Endothelial cell (in vitro differentiated cells): ENCODE measurements around the gene CNTD1. TPM values are rescaled to one million over a fixed set of nuclear protein-coding genes. Genes with fewer than 3 reads are reported as not detected.

Experiments
- DNase-seq: peaks from one replicate; pipeline ENCODE4 v3.0.0; 2021; ENCODE audit warnings: low spot score
- H3K27ac Mint-ChIP-seq: one replicate; pipeline ENCODE4 v1.8.0; 2021; ENCODE audit warnings: mixed read lengths, inconsistent platforms; ENCODE audit not compliant: unreplicated experiment
- H3K27me3 Mint-ChIP-seq: one replicate; pipeline ENCODE4 v1.8.0; 2021; ENCODE audit warnings: mild to moderate bottlenecking, moderate library complexity, mixed read lengths, inconsistent platforms; ENCODE audit not compliant: unreplicated experiment
- H3K36me3 Mint-ChIP-seq: one replicate; pipeline ENCODE4 v1.8.0; 2021; ENCODE audit warnings: mild to moderate bottlenecking, low read depth, mixed read lengths, inconsistent platforms; ENCODE audit not compliant: unreplicated experiment
- H3K4me1 Mint-ChIP-seq: one replicate; pipeline ENCODE4 v1.8.0; 2021; ENCODE audit warnings: mild to moderate bottlenecking, mixed read lengths, inconsistent platforms; ENCODE audit not compliant: unreplicated experiment
- H3K4me3 Mint-ChIP-seq: one replicate; pipeline ENCODE4 v1.8.0; 2021; ENCODE audit warnings: mild to moderate bottlenecking, mixed read lengths, inconsistent platforms; ENCODE audit not compliant: unreplicated experiment
- H3K9me3 Mint-ChIP-seq: one replicate; pipeline ENCODE4 v1.8.0; 2021; ENCODE audit warnings: mixed read lengths, inconsistent platforms; ENCODE audit not compliant: unreplicated experiment
- total RNA-seq: library from RNA; stranded (reverse); fragmentation: NEBNext Ultra II Directional; extraction: Animal tissue kit (Norgen Biotek cat#: 25700); gene quantifications from one replicate; pipeline ENCODE4 v1.2.1, GENCODE V29; 2021; ENCODE audit not compliant: unreplicated experiment
- TF ChIP-seq, protein P1 (sequence below): fragments of 200-600 bp; sonication (generic); IDR thresholded peaks from one replicate; pipeline ENCODE4 v1.5.0; 2021; ENCODE audit warnings: antibody characterized with exemption; ENCODE audit not compliant: unreplicated experiment

CNTD1 gene
- total RNA-seq, 1 donor from 2014 or later = 0.59 TPM

DNA sequence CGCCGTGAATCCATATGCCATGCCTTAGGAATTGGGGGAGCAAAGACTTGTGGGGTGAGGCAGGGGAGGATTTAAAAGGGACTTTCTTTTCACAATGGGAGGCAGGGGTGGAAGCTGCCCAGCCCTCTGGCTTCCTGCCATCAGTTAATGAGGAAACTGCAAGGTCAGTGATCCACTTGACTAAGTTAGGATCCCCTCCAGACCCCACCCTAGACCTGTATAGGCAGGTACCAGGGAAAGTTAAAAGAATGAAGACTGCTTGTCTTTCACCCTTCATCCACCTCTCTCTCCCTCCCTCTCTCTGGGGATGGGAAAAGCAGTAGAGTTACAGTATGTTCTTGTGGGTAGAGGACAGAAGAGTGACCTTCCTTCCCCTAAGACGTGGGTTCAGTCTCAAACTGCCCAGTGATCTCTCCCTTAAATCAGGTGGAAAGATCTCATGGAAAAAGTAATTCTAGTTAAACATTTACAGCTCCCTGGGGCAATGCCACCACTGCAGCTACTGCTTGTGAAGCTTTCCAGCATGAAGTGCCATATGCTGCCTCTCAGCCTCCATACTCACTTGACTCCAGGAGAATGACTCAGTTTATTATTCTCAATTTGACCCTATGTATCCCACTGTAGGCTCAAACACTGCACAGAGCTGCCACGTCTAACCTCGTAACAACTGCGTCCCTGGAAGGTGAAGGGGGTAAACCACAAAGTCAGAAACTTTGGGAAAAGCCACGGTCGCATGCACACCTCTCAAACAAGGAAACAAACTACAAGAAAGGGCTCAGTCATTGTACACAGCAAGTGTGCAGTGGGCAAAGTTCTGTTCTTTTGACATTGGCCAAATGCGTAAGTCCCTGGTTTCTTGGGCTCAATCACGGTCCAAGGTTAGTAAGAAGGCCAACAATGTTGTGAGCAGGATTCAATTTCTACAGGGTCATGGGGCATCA is 1.3 kb upstream of the CNTD1 start:
- Mint-ChIP-seq H3K4me1 (peaks cover 26% of the 10 kb centered on the region), H3K36me3 (peaks cover 6% of the 10 kb centered on the region), H3K4me3 (peak overlapping the region; percentile 95), H3K27me3 (peaks cover 11% of the 10 kb centered on the region), H3K27ac (no peak overlapping the region), H3K9me3 (no peaks in the 10 kb centered on the region)
- DNase-seq = no peak
- TF ChIP-seq, protein P1, sequence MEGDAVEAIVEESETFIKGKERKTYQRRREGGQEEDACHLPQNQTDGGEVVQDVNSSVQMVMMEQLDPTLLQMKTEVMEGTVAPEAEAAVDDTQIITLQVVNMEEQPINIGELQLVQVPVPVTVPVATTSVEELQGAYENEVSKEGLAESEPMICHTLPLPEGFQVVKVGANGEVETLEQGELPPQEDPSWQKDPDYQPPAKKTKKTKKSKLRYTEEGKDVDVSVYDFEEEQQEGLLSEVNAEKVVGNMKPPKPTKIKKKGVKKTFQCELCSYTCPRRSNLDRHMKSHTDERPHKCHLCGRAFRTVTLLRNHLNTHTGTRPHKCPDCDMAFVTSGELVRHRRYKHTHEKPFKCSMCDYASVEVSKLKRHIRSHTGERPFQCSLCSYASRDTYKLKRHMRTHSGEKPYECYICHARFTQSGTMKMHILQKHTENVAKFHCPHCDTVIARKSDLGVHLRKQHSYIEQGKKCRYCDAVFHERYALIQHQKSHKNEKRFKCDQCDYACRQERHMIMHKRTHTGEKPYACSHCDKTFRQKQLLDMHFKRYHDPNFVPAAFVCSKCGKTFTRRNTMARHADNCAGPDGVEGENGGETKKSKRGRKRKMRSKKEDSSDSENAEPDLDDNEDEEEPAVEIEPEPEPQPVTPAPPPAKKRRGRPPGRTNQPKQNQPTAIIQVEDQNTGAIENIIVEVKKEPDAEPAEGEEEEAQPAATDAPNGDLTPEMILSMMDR = no peak

DNA sequence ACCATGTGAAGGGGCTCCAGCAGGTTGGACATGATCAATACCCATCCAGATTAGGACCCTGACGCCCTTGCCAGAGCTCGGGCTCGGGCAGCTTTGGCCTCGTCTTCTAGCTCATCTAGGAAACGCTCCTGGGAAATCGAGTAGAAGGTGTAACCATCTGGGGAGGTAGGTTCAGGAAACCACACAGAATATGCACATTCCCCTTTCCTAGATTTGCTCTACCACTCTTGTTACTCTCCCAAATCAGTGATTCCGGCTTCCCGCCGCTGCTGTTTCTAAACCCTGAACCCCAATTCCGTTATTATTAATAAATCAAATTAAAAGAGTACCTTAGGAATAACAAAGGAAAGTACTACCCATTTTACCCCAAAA is 664 bp upstream of the CNTD1 start:
- H3K36me3 Mint-ChIP-seq = peaks cover 6% of the 10 kb centered on the region
- H3K9me3 Mint-ChIP-seq = no peaks in the 10 kb centered on the region
- peaks cover 11% of the 10 kb centered on the region for H3K27me3 Mint-ChIP-seq
- H3K4me3 Mint-ChIP-seq = peak overlapping the region; percentile 95
- TF ChIP-seq, protein P1 = no peak
- peaks cover 30% of the 10 kb centered on the region for H3K4me1 Mint-ChIP-seq
- DNase-seq = no peak
- no peak overlapping the region for H3K27ac Mint-ChIP-seq

DNA sequence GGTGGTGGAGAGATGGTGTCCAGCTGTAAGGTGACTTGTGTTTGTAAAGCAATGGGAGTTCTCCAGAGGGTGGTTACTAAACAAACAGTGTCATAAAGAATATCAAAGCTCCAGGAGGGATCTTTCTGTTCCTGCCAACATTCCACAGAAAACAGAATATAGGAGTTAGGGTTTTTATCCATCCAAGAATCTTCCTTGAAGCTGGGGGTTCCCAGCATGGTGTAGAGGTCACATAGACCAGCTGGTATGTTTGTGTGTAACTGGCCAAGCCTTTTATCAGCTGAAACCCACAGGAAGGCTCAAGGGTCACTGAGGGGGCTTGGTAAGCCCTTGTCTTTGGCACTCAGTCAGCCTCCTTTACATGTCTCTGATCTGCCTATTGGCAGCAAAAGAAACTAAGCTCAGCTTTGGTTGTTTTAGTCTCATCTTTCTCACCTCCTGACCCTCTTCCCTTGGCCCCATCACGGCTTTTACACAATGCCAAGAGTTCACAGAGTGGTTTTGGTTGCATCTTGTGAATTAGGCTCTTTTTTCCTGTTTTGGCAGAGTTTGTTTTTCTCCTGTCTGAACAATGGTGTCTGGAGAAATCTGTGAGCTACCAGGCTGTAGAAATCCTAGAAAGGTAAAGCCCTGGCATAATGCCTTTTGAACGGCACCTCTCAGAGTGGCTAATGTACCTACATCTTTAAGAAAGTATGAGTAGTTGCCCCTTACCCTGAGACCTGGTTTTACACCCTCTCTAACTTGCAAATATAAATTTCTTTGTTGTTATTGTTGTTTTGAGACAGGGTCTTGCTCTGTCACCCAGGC is 4.6 kb downstream of the CNTD1 start:
- Mint-ChIP-seq H3K36me3 (no peaks in the 10 kb centered on the region), H3K27me3 (peaks cover 9% of the 10 kb centered on the region), H3K9me3 (no peaks in the 10 kb centered on the region), H3K4me3 (no peak overlapping the region), H3K4me1 (peaks cover 18% of the 10 kb centered on the region), H3K27ac (no peak overlapping the region)
- no peak for DNase-seq
- TF ChIP-seq, protein P1 = no peak

DNA sequence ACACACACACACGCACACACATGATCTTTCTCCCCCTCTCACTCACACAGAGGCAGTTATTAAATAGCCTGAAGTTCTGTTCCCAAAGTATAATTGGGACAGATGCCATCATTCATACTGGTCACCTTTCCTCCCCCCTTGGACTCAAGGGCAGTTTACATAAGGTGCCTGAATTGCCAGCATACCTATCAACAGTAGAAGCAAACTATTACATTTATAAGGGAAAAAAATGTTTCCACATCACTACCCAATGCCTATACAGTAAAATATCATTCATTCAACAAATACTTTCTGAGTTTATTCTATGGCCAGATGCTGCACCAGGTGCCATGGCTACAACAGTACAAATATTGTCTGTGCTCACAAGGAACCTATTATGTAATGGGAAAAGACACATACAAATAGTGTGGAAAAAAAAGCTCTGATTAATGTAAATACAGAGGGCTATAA is 6.3 kb downstream of the CNTD1 start:
- Mint-ChIP-seq H3K4me1 (peaks cover 13% of the 10 kb centered on the region), H3K27ac (peak overlapping the region; percentile 16), H3K36me3 (peaks cover 3% of the 10 kb centered on the region), H3K9me3 (no peaks in the 10 kb centered on the region), H3K27me3 (peaks cover 6% of the 10 kb centered on the region), H3K4me3 (no peak overlapping the region)
- no peak for DNase-seq
- TF ChIP-seq, protein P1 = no peak
